ENCODE data around the gene TENM4. TPM values are rescaled to one million over a fixed set of nuclear protein-coding genes. Genes with fewer than 3 reads are reported as not detected.

The TENM4 gene
- total RNA-seq, 1 experiment from 2014 or later = 0.39 TPM

DNA sequence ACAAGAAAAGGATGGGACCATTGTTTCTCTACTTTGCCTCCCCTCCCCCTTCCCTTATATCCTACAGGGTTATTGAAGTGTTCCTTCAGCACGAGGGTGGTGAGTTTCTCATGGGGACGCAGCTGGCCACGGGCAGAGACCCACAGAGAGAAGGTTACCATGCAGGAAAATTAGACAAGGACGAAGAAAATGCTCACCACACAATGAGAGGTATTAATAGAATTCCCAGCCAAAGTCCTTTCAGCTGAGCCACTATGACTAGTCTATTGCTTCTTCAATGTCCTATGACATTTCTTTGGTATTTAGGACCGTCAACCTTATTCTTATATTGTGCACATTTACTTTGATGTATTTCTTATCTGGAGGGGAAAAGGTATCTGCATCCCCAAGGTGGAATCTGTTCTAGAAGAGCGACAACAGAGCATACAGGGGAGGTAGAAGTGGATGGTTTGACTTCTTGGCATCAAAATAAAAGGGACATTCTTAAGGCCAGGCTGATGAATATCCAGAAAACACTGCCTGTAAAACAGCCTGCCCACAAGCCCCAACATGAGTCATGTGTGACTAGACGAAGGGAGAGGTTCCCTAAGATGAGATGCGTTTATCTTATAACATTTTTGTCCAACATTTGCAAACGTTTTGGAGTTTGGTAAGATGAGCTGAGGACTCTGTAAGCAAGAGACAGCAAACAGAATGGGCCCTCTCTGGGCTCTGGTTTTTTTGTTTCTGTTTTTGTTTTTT is 656.3 kb downstream of the TENM4 start:
- TF ChIP-seq, protein P1, sequence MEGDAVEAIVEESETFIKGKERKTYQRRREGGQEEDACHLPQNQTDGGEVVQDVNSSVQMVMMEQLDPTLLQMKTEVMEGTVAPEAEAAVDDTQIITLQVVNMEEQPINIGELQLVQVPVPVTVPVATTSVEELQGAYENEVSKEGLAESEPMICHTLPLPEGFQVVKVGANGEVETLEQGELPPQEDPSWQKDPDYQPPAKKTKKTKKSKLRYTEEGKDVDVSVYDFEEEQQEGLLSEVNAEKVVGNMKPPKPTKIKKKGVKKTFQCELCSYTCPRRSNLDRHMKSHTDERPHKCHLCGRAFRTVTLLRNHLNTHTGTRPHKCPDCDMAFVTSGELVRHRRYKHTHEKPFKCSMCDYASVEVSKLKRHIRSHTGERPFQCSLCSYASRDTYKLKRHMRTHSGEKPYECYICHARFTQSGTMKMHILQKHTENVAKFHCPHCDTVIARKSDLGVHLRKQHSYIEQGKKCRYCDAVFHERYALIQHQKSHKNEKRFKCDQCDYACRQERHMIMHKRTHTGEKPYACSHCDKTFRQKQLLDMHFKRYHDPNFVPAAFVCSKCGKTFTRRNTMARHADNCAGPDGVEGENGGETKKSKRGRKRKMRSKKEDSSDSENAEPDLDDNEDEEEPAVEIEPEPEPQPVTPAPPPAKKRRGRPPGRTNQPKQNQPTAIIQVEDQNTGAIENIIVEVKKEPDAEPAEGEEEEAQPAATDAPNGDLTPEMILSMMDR (IDR thresholded peaks at IDR 0.05) = no peak
- TF ChIP-seq SIN3A (IDR thresholded peaks at IDR 0.05; ENCODE audit: borderline replicate concordance, insufficient read depth, low read depth, low read length) = no peak
- TF ChIP-seq, protein P2, sequence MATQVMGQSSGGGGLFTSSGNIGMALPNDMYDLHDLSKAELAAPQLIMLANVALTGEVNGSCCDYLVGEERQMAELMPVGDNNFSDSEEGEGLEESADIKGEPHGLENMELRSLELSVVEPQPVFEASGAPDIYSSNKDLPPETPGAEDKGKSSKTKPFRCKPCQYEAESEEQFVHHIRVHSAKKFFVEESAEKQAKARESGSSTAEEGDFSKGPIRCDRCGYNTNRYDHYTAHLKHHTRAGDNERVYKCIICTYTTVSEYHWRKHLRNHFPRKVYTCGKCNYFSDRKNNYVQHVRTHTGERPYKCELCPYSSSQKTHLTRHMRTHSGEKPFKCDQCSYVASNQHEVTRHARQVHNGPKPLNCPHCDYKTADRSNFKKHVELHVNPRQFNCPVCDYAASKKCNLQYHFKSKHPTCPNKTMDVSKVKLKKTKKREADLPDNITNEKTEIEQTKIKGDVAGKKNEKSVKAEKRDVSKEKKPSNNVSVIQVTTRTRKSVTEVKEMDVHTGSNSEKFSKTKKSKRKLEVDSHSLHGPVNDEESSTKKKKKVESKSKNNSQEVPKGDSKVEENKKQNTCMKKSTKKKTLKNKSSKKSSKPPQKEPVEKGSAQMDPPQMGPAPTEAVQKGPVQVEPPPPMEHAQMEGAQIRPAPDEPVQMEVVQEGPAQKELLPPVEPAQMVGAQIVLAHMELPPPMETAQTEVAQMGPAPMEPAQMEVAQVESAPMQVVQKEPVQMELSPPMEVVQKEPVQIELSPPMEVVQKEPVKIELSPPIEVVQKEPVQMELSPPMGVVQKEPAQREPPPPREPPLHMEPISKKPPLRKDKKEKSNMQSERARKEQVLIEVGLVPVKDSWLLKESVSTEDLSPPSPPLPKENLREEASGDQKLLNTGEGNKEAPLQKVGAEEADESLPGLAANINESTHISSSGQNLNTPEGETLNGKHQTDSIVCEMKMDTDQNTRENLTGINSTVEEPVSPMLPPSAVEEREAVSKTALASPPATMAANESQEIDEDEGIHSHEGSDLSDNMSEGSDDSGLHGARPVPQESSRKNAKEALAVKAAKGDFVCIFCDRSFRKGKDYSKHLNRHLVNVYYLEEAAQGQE (IDR thresholded peaks at IDR 0.05; ENCODE audit: insufficient read depth in 1 of 2, low read depth in 2 of 2, low read length in 1 of 2) = no peak
- no peak for TF ChIP-seq TCF7L2 (IDR thresholded peaks at IDR 0.05; ENCODE audit: low read depth, low read length)
- TF ChIP-seq POLR2AphosphoS5 (IDR thresholded peaks at IDR 0.05; ENCODE audit: low read depth, low read length) = no peak
- CTCF ChIA-PET = no interaction called here
- Histone ChIP-seq H3K27me3 (ENCODE audit: control insufficient read depth, insufficient read depth, low read length) (peaks cover 3% of the 10 kb centered on the region; the same call in 1 of the 2 replicates), H3K4me3 (ENCODE audit: low read depth in 2 of 2, low read length in 2 of 2) (no peak overlapping the region), H3K36me3 (ENCODE audit: control insufficient read depth, insufficient read depth, low read length) (no peaks in the 10 kb centered on the region), H3K4me1 (ENCODE audit: control insufficient read depth, insufficient read depth, low read length) (no peaks in the 10 kb centered on the region), H3K9me3 (ENCODE audit: control insufficient read depth, insufficient read depth, low read depth, low read length) (no peaks in the 10 kb centered on the region), H3K27ac (ENCODE audit: low read length) (no peak overlapping the region)
- POLR2A ChIA-PET = no interaction called here
- in situ Hi-C loops (cut with HindIII; ENCODE audit: low pct_unique_long_range_greater_than_20kb, low sequenced_read_pairs) = no loop called here
- ATAC-seq (no peak), DNase-seq (ENCODE audit: low read depth, low spot score) (no peak)
- intact Hi-C loops (cut with micrococcal nuclease; ENCODE audit: unreplicated experiment) = no loop called here
- no TSS peak for BruUV-seq (replicated peaks)

DNA sequence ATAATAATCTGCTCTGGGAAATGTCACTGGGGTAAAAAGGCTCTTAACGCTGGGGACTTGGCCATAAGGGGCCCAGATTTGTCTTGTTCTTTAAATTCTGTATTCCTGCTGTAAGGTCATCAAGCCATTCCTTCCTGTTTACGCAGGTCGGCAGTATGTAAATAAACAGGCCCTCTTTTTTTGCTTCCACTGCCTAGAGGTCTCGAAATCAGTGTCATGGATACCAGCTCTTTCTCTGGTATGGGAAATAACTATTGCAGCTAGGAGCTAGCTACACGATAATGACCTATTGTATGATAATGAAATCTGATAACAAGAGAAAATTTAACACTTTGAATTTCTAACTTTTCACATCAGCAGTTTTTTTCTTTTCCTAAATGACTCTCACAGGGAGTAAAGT is 657.0 kb downstream of the TENM4 start:
- TF ChIP-seq SIN3A (IDR thresholded peaks at IDR 0.05; ENCODE audit: borderline replicate concordance, insufficient read depth, low read depth, low read length) = no peak
- TF ChIP-seq POLR2AphosphoS5 (IDR thresholded peaks at IDR 0.05; ENCODE audit: low read depth, low read length) = no peak
- TF ChIP-seq, protein P2 (IDR thresholded peaks at IDR 0.05; ENCODE audit: insufficient read depth in 1 of 2, low read depth in 2 of 2, low read length in 1 of 2) = no peak
- TF ChIP-seq, protein P1 (IDR thresholded peaks at IDR 0.05) = no peak
- no peak for TF ChIP-seq TCF7L2 (IDR thresholded peaks at IDR 0.05; ENCODE audit: low read depth, low read length)
- intact Hi-C loops (cut with micrococcal nuclease; ENCODE audit: unreplicated experiment) = no loop called here
- BruUV-seq (replicated peaks) = no TSS peak
- no peak overlapping the region for H3K27ac ChIP-seq (ENCODE audit: low read length)
- H3K27me3 ChIP-seq (ENCODE audit: control insufficient read depth, insufficient read depth, low read length) = peaks cover 3% of the 10 kb centered on the region; the same call in 1 of the 2 replicates
- CTCF ChIA-PET = no interaction called here
- in situ Hi-C loops (cut with HindIII; ENCODE audit: low pct_unique_long_range_greater_than_20kb, low sequenced_read_pairs) = no loop called here
- H3K36me3 ChIP-seq (ENCODE audit: control insufficient read depth, insufficient read depth, low read length) = no peaks in the 10 kb centered on the region
- POLR2A ChIA-PET = no interaction called here
- DNase-seq (ENCODE audit: low read depth, low spot score) = no peak
- H3K9me3 ChIP-seq (ENCODE audit: control insufficient read depth, insufficient read depth, low read depth, low read length) = no peaks in the 10 kb centered on the region
- no peaks in the 10 kb centered on the region for H3K4me1 ChIP-seq (ENCODE audit: control insufficient read depth, insufficient read depth, low read length)
- no peak overlapping the region for H3K4me3 ChIP-seq (ENCODE audit: low read depth in 2 of 2, low read length in 2 of 2)
- ATAC-seq = no peak
